ENCODE measurements around the gene RNF7. TPM values are rescaled to one million over a fixed set of nuclear protein-coding genes. Genes with fewer than 3 reads are reported as not detected.

RNF7 gene
- total RNA-seq, 1 experiment from 2014 or later = 126 TPM

DNA sequence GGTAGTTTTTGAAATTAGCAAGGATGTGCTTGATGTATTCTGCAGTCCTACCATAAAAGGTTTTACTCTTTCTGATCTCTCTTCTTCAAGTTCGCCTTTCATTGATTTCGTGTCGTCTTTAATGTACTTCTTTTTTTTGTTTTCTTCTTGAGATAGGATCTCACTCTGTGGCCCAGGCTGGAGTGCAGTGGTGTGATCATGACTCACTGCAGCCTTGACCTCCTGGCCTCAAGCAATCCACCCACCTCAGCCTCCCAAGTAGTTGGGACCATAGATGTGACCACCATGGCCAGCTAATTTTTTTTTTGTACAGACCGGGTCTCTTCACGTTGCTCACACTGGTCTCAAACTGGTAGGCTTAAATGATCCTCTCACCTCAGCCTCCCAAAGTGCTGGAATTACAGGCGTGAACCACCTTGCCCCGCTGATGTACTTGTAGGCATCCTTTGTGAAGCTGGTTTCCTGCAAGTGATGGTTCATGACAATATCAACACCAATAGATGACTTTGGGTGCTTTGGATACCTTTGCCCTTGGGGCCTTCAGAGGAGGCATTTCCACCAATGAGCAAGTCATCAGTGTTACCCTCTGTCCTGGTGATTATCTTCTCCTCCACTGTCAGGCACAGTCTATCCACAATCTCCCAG, 28.9 kb upstream of the RNF7 start:
- WGBS (ENCODE audit: extremely low coverage, insufficient read length, low lambda C conversion rate) = no CpG with 5 or more reads among the region's 7 CpGs
- Histone ChIP-seq H2BK15ac (ENCODE audit: low read depth, low read length) (no peak overlapping the region), H3K4ac (ENCODE audit: low read depth, low read length) (no peak overlapping the region)

More for the DNA sequence above, 28.9 kb upstream of the RNF7 start:
- no peak overlapping the region for H4K91ac ChIP-seq (ENCODE audit: insufficient read length, low read depth, low read length)
- H3K79me2 ChIP-seq (ENCODE audit: insufficient read depth, low read length) = no peaks in the 10 kb centered on the region
- no peak overlapping the region for H2AK5ac ChIP-seq (ENCODE audit: insufficient read length, low read length)
- H3K23ac ChIP-seq (ENCODE audit: insufficient read length, low read depth, low read length) = no peak overlapping the region
- no peak overlapping the region for H3K14ac ChIP-seq (ENCODE audit: insufficient read depth, low read length)
- Mint-ChIP-seq H3K36me3 (ENCODE audit: insufficient read depth in 1 of 3, low read depth in 3 of 3) (no peaks in the 10 kb centered on the region), H3K27me3 (ENCODE audit: low read depth) (no peaks in the 10 kb centered on the region), H3K9me3 (peaks cover 0 to 3% of the 10 kb centered on the region in 2 experiments; a peak in 1 of 5 replicates), H3K4me1 (no peaks in the 10 kb centered on the region; a peak in 1 of 4 replicates), H3K4me3 (no peak overlapping the region), H3K27ac (no peak overlapping the region)
- H3K9me3 ChIP-seq (ENCODE audit: control insufficient read depth, low read depth, low read length) = no peaks in the 10 kb centered on the region
- no peak overlapping the region for H3K4me2 ChIP-seq (ENCODE audit: insufficient read depth, insufficient read length, low read length)
- no peak overlapping the region for H2BK20ac ChIP-seq (ENCODE audit: low read depth, low read length, poor library complexity, severe bottlenecking)
- H3K4me1 ChIP-seq (ENCODE audit: insufficient read depth, low read length) = no peaks in the 10 kb centered on the region
- no peak overlapping the region for H3K18ac ChIP-seq (ENCODE audit: insufficient read length, low read depth, low read length)
- no peak overlapping the region for H2BK12ac ChIP-seq (ENCODE audit: insufficient read length, low read depth, low read length)
- no peak for TF ChIP-seq CTCF (conservative IDR thresholded peaks at IDR 0.05)
- H4K5ac ChIP-seq (ENCODE audit: insufficient read length, low read depth, low read length) = no peak overlapping the region
- no peak overlapping the region for H3K9ac ChIP-seq (ENCODE audit: extremely low read depth, insufficient read length, low read length)
- no peaks in the 10 kb centered on the region for H3K27me3 ChIP-seq (ENCODE audit: insufficient read depth, low read length)
- no peaks in the 10 kb centered on the region for H3K79me1 ChIP-seq (ENCODE audit: insufficient read depth, low read depth, low read length, poor library complexity, severe bottlenecking)
- no peak overlapping the region for H3K27ac ChIP-seq (ENCODE audit: insufficient read length, low read depth, low read length)
- no peak overlapping the region for H2BK120ac ChIP-seq (ENCODE audit: low read depth, low read length, poor library complexity, severe bottlenecking)
- H2BK5ac ChIP-seq (ENCODE audit: insufficient read length, low read length) = no peak overlapping the region
- H2AFZ ChIP-seq (ENCODE audit: low read length) = no peak overlapping the region
- no peak overlapping the region for H3K56ac ChIP-seq (ENCODE audit: insufficient read length, low read depth, low read length)
- H4K8ac ChIP-seq (replicated peaks; ENCODE audit: insufficient read length, low read depth, low read length) = no peak overlapping the region
- no peaks in the 10 kb centered on the region for H3K23me2 ChIP-seq (ENCODE audit: insufficient read length, low read depth, low read length, poor library complexity, severe bottlenecking)
- DNase-seq = no peak
- H4K20me1 ChIP-seq (ENCODE audit: control insufficient read depth, insufficient read depth, insufficient read length) = no peaks in the 10 kb centered on the region
- no peak overlapping the region for H3T11ph ChIP-seq (ENCODE audit: low read length)
